SKM-1 (cell line): ENCODE measurements around the gene NSD2.
A peak's percentile ranks its signal among the peaks of the same experiment; 100 is the strongest.
"Not testable (repeated sequence)": the region's sequence is repeated elsewhere in the genome, so short reads cannot be mapped to it uniquely, and the experiment has no call there.

Experiments used
- DNase-seq: peaks from one replicate; lab custom pipeline; 2025; ENCODE audit not compliant: unreplicated experiment; lab: John Stamatoyannopoulos, UW

Gene NSD2

GRCh38 chr4:1898007-1898406, 26.8 kb downstream of the NSD2 start:
- DNase-seq, result no peak

- DNase-seq, result no peak
Observed at GRCh38 chr4:1898681-1899080, 27.5 kb downstream of the NSD2 start.

GRCh38 chr4:1899149-1900086, 28.2 kb downstream of the NSD2 start:
- DNase-seq, result peak; percentile 85

- no peak for DNase-seq
Observed at GRCh38 chr4:1900087-1900433, 28.9 kb downstream of the NSD2 start.

DNA sequence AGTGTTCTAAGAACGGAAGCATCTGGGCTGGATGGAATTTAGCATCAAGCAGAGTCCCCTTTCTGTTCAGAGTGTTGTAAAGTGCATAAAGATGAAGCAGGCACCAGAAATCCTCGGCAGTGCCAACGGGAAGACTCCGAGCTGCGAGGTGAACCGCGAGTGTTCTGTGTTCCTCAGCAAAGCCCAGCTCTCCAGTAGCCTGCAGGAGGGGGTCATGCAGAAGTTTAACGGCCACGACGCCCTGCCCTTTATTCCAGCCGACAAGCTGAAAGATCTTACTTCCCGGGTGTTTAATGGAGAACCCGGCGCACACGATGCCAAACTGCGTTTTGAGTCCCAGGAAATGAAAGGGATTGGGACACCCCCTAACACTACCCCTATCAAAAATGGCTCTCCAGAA, 29.4 kb downstream of the NSD2 start:
- no peak for DNase-seq

- no peak for DNase-seq
Observed at GRCh38 chr4:1901127-1901526, 29.9 kb downstream of the NSD2 start.

- no peak for DNase-seq
Observed at GRCh38 chr4:1902243-1902642, 31.1 kb downstream of the NSD2 start.

DNA sequence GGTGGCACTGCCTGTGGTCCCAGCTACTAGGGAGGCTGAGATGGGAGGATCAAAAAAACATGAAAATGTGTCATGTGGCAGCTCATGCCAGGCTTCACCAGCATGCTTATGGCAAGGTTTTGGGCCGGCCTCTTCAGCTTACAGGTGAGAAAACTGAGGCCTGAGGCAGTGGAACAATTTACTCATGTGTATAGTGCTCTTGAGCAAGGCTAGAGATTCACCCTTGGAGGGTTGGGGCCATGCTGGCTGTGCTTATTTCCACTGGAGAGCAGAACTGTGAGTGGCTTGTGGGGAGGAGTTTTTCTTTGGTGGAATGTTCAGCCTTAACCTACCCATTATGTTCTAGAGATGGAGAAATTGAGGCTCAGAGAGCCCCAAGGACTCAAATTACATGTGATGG, 31.8 kb downstream of the NSD2 start:
- no peak for DNase-seq

- DNase-seq, result no peak
Observed at GRCh38 chr4:1904042-1904441, 32.8 kb downstream of the NSD2 start.

GRCh38 chr4:1907848-1908525, 36.8 kb downstream of the NSD2 start:
- DNase-seq, result no peak

GRCh38 chr4:1909696-1910095, 38.5 kb downstream of the NSD2 start:
- not testable (repeated sequence) for DNase-seq

DNA sequence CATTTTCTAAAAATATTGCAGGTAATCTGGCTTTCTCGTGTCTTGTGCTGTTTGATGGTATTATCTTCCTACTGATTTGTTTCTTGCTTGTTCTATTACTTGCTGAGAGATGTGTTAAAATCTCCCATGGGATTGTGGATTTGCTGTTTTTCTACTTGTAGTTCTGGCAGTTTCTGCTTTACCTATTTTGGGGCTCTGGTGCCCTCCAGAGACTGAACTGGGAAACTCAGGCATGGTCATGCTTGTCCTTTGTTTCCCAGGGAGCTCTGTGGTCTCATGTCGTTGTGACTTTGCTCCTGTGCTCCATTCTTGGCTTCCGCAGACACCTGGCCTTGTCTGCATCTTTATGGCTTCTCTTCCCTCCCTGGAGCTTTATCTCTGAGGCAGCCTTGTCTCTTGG, 39.5 kb downstream of the NSD2 start:
- peak; percentile 21 for DNase-seq

DNA sequence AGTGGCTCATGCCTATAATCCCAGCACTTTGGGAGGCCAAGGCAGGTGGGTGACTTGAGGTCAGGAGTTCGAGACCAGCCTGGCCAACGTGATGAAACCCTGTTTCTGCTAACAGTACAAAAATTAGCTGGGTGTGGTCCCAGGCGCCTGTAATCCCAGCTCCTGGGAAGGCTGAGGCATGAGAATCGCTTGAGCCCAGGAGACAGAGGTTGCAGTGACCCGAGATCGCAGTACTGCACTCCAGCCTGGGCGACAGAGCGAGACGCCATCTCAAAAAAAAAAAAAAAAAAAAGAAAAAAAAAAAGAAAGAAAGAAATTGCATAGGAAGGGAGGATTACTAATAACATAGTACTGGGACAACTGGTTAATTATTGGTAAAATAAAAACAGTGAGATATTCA, 40.1 kb downstream of the NSD2 start:
- DNase-seq, result not testable (repeated sequence)

- no peak for DNase-seq
Observed at GRCh38 chr4:1922821-1923220, 51.6 kb downstream of the NSD2 start.

DNA sequence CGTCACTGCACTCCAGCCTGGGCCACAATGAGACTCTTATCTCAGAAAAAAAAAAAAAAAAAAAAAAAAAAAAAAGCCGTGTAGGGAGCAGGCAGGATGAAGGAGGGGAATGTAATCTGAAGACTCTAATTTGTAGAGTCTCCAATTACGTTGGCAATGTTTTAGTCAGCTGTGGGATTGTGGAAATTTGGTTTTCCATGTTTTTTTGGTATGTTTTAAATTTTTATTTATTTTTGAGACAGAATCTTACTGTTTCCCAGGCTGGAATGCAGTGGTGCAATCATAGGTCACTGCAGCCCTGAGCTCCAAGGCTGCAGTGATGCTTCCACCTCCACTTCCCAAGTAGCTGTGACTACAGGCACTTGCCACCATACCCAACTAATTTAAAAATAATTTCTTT, 56.5 kb downstream of the NSD2 start:
- no peak for DNase-seq

GRCh38 chr4:1928356-1929239, 57.4 kb downstream of the NSD2 start:
- no peak for DNase-seq

GRCh38 chr4:1932736-1933135, 61.5 kb downstream of the NSD2 start:
- DNase-seq, result no peak

- DNase-seq, result no peak
Observed at GRCh38 chr4:1933700-1934099, 62.5 kb downstream of the NSD2 start.

GRCh38 chr4:1937550-1937949, 66.4 kb downstream of the NSD2 start:
- DNase-seq, result no peak

DNA sequence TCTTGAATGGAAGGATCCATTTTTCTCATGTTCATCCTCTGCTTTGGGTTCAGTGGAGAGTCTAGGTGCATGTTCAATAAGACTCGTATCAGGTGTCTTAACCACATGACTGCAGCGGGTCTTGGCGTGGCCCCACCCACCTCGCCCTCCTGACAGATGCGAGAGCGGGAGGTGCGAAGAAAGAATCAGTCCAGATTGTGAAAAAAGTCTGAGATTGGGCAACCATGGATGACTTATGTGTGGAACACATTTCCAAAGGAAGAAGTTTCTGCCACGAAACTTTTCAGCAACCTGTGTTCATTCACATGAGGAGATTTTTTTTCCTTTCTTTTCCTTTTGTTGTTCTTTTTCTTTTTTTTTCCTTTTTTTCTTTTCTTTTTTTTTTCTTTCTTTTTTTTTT, 66.8 kb downstream of the NSD2 start:
- no peak for DNase-seq

GRCh38 chr4:1939664-1940509, 68.7 kb downstream of the NSD2 start:
- no peak for DNase-seq
